DOHH2 (cell line): ENCODE measurements around the gene OBSCN.

Experiments used
- H3F3A ChIP-seq: fragments of 200-600 bp; sonication (generic), shearing (Covaris generic); 2 replicates; pipeline ENCODE4 v1.6.0; 2016; ENCODE audit warnings: antibody characterized with exemption, mild to moderate bottlenecking; ENCODE audit not compliant: control insufficient read depth, insufficient read depth
- H3K27ac ChIP-seq: fragments of 200-600 bp; sonication (generic); 2 replicates; pipeline ENCODE4 v1.5.1; 2014; ENCODE audit warnings: low read depth, mild to moderate bottlenecking, low read length, moderate library complexity
- H3K27me3 ChIP-seq: fragments of 200-600 bp; sonication (generic); 2 replicates; pipeline ENCODE4 v1.6.1; 2014; ENCODE audit warnings: mild to moderate bottlenecking, low read length, mixed read lengths; ENCODE audit not compliant: control insufficient read depth
- H3K36me3 ChIP-seq: fragments of 200-600 bp; sonication (generic); 2 replicates; pipeline ENCODE4 v1.6.1; 2014; ENCODE audit warnings: mild to moderate bottlenecking, low read length, moderate library complexity, mixed read lengths; ENCODE audit not compliant: control insufficient read depth
- H3K4me1 ChIP-seq: fragments of 200-600 bp; sonication (generic); 2 replicates; pipeline ENCODE4 v1.6.1; 2014; ENCODE audit warnings: mild to moderate bottlenecking, low read length, mixed read lengths; ENCODE audit not compliant: control insufficient read depth
- H3K4me2 ChIP-seq: fragments of 200-600 bp; sonication (generic); 2 replicates; pipeline ENCODE4 v1.6.0; 2014; ENCODE audit warnings: mild to moderate bottlenecking, low read length, moderate library complexity
- H3K4me3 ChIP-seq: fragments of 200-600 bp; sonication (generic); 2 replicates; pipeline ENCODE4 v1.5.1; 2014; ENCODE audit warnings: mild to moderate bottlenecking, low read length, mixed read lengths
- H3K79me2 ChIP-seq: fragments of 200-600 bp; sonication (generic); 2 replicates; pipeline ENCODE4 v1.6.1; 2014; ENCODE audit warnings: mild to moderate bottlenecking, low read length, mixed read lengths; ENCODE audit not compliant: control insufficient read depth
- H3K9me2 ChIP-seq: fragments of 200-600 bp; sonication (generic); replicated peaks from 2 replicates; pipeline ENCODE4 v1.6.1; 2014; ENCODE audit warnings: mild to moderate bottlenecking, low read length, mixed read lengths; ENCODE audit not compliant: control insufficient read depth
- H3K9me3 ChIP-seq: fragments of 200-600 bp; sonication (generic); 2 replicates; pipeline ENCODE4 v1.6.1; 2014; ENCODE audit warnings: antibody characterized with exemption, low read length, mixed read lengths; ENCODE audit not compliant: control insufficient read depth, insufficient read depth
- H4K20me1 ChIP-seq: fragments of 200-600 bp; sonication (generic); 2 replicates; pipeline ENCODE4 v1.6.0; 2014; ENCODE audit warnings: low read depth, mild to moderate bottlenecking, antibody characterized with exemption, low read length, moderate library complexity; ENCODE audit not compliant: control insufficient read depth, insufficient read depth
- CTCF ChIP-seq: fragments of 200-600 bp; sonication (generic); IDR thresholded peaks from one replicate; pipeline ENCODE4 v1.5.1; 2014; ENCODE audit warnings: antibody characterized with exemption, mild to moderate bottlenecking, low read depth, low read length; ENCODE audit not compliant: poor library complexity, severe bottlenecking
- EZH2phosphoT487 ChIP-seq: fragments of 200-600 bp; sonication (generic); IDR thresholded peaks from 2 replicates; pipeline ENCODE4 v1.6.1; 2017; ENCODE audit warnings: borderline replicate concordance, mild to moderate bottlenecking, antibody characterized with exemption, low read length, moderate library complexity, mixed read lengths

OBSCN gene

GRCh38 chr1:228308085-228308601, 100.3 kb downstream of the OBSCN start:
- H3K4me2 ChIP-seq, result no peak overlapping the region
- H3F3A ChIP-seq, result no peaks in the 10 kb centered on the region
- no peaks in the 10 kb centered on the region for H3K9me2 ChIP-seq
- no peaks in the 10 kb centered on the region for H3K79me2 ChIP-seq
- no peaks in the 10 kb centered on the region for H3K36me3 ChIP-seq
- no peaks in the 10 kb centered on the region for H4K20me1 ChIP-seq
- TF ChIP-seq EZH2phosphoT487 (no peak), CTCF (no peak)
- peaks cover 5% of the 10 kb centered on the region; the same call in 1 of the 2 replicates for H3K9me3 ChIP-seq
- no peaks in the 10 kb centered on the region for H3K27me3 ChIP-seq
- H3K4me1 ChIP-seq, result no peaks in the 10 kb centered on the region
- no peak overlapping the region for H3K27ac ChIP-seq
- no peak overlapping the region for H3K4me3 ChIP-seq

- no peaks in the 10 kb centered on the region for H3K4me1 ChIP-seq
- H3K27ac ChIP-seq, result no peak overlapping the region
- no peaks in the 10 kb centered on the region for H3F3A ChIP-seq
- no peaks in the 10 kb centered on the region for H3K27me3 ChIP-seq
- no peaks in the 10 kb centered on the region for H4K20me1 ChIP-seq
- peaks cover 8% of the 10 kb centered on the region; the same call in 1 of the 2 replicates for H3K9me3 ChIP-seq
- no peaks in the 10 kb centered on the region for H3K9me2 ChIP-seq
- H3K79me2 ChIP-seq, result no peaks in the 10 kb centered on the region
- no peak overlapping the region for H3K4me2 ChIP-seq
- H3K4me3 ChIP-seq, result no peak overlapping the region
- TF ChIP-seq CTCF (peak; percentile 22), EZH2phosphoT487 (no peak)
- no peaks in the 10 kb centered on the region for H3K36me3 ChIP-seq
These were observed 100.9 kb downstream of the OBSCN start for GRCh38 chr1:228308628-228309325.

- no peak for TF ChIP-seq EZH2phosphoT487
- no peak for TF ChIP-seq CTCF
These were observed 101.7 kb downstream of the OBSCN start for GRCh38 chr1:228309326-228310067.

More at GRCh38 chr1:228309326-228310067, 101.7 kb downstream of the OBSCN start:
- H3K36me3 ChIP-seq, result no peaks in the 10 kb centered on the region
- no peaks in the 10 kb centered on the region for H3K4me1 ChIP-seq
- H3K9me3 ChIP-seq, result peaks cover 8% of the 10 kb centered on the region; the same call in 1 of the 2 replicates
- H4K20me1 ChIP-seq, result no peaks in the 10 kb centered on the region
- H3K27ac ChIP-seq, result no peak overlapping the region
- H3F3A ChIP-seq, result no peaks in the 10 kb centered on the region
- no peak overlapping the region for H3K4me2 ChIP-seq
- H3K27me3 ChIP-seq, result no peaks in the 10 kb centered on the region
- H3K9me2 ChIP-seq, result no peaks in the 10 kb centered on the region
- H3K4me3 ChIP-seq, result no peak overlapping the region
- no peaks in the 10 kb centered on the region for H3K79me2 ChIP-seq
